Tibial nerve (tissue), 4 donors: ENCODE data around the gene QSOX1. TPM values are rescaled to one million over a fixed set of nuclear protein-coding genes. Genes with fewer than 3 reads are reported as not detected.

Source experiments
- DNase-seq, 2 donors: peaks; one replicate each; pipeline ENCODE4 v3.0.0-alpha.2; 2019; ENCODE audit warnings: low spot score in 2 of 2
- H3K27ac ChIP-seq, 4 donors: fragments of 200-600 bp; sonication (generic) in 3 of 4; one replicate each; pipeline ENCODE4 v1.5.1; 2017 to 2019; ENCODE audit warnings: mild to moderate bottlenecking in 1 of 4
- H3K27me3 ChIP-seq, 2 donors: fragments of 200-600 bp; sonication (generic) in 1 of 2; one replicate each; pipeline versions ENCODE4 v1.5.1 to v1.6.0; 2017 to 2019
- H3K36me3 ChIP-seq, 3 donors: fragments of 200-600 bp; sonication (generic); one replicate each; pipeline ENCODE4 v1.5.1; 2018 to 2019
- H3K4me1 ChIP-seq, 4 donors: fragments of 200-600 bp; sonication (generic) in 3 of 4; one replicate each; pipeline ENCODE4 v1.5.1; 2017 to 2019
- H3K4me3 ChIP-seq, 4 donors: fragments of 200-600 bp; sonication (generic) in 3 of 4; one replicate each; pipeline ENCODE4 v1.5.1; 2017 to 2019; ENCODE audit warnings: mild to moderate bottlenecking in 1 of 4, moderate library complexity in 1 of 4
- H3K9me3 ChIP-seq, 4 donors: fragments of 200-600 bp; sonication (generic) in 3 of 4; one replicate each; pipeline ENCODE4 v1.5.1; 2017 to 2019
- EP300 ChIP-seq, 2 donors: sonication (generic); formaldehyde crosslinking; IDR thresholded peaks; one replicate each; pipeline ENCODE4 v1.6.1; 2017; ENCODE audit warnings: antibody characterized with exemption in 2 of 2, mild to moderate bottlenecking in 1 of 2
- POLR2A ChIP-seq, 2 donors: fragments of 450-650 bp; IDR thresholded peaks; one replicate each; pipeline ENCODE4 v1.6.1; 2017; ENCODE audit warnings: antibody characterized with exemption in 2 of 2, mild to moderate bottlenecking in 2 of 2, moderate library complexity in 2 of 2
- WGBS, 2 donors: methylation state at CpG; one replicate each; pipeline ENCODE4 v1.1.5; 2018; 5-methylcytosine and 5-hydroxymethylcytosine counted together
- total RNA-seq, 4 donors: library from RNA; depleted of rRNA; stranded (reverse); fragments of >200 nt; gene quantifications; one replicate each; pipeline ENCODE4 v1.1.0, GENCODE V29; 2016
- TF ChIP-seq, protein P1 (sequence below), 5 experiments: fragments of 200-600 bp in 3 of 5; fragments of 450-650 bp in 2 of 5; sonication (generic) in 3 of 5; IDR thresholded peaks; one replicate each; pipeline ENCODE4 v1.5.1; 2016 to 2019; ENCODE audit warnings: antibody characterized with exemption in 5 of 5, mild to moderate bottlenecking in 3 of 5, moderate library complexity in 2 of 5

Gene QSOX1
- total RNA-seq, 4 donors from 2014 or later, result 41.0 to 55.5 (median 50.7) TPM

DNA sequence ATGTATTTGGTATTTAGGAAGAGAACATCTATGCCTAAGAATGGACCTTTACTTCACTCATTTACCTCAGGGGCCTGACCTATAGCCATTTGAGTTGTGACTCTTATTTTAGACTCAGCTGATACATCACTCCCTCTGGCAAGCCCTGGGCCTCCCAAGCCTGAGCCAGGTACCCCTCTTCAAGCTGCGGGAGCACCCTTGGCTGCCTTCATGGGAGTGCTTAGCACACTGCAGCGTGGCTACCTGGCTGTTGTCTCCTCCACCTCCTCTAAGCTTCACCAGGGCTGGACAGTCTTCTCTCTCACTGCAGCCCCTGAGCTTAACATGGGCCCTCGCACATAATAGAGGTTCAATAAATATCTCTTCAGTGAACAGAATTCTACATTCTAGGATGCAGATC, 51.9 kb downstream of the QSOX1 start:
- no peaks in the 10 kb centered on the region for H3K9me3 ChIP-seq
- no peak overlapping the region for H3K27ac ChIP-seq
- TF ChIP-seq, protein P1, sequence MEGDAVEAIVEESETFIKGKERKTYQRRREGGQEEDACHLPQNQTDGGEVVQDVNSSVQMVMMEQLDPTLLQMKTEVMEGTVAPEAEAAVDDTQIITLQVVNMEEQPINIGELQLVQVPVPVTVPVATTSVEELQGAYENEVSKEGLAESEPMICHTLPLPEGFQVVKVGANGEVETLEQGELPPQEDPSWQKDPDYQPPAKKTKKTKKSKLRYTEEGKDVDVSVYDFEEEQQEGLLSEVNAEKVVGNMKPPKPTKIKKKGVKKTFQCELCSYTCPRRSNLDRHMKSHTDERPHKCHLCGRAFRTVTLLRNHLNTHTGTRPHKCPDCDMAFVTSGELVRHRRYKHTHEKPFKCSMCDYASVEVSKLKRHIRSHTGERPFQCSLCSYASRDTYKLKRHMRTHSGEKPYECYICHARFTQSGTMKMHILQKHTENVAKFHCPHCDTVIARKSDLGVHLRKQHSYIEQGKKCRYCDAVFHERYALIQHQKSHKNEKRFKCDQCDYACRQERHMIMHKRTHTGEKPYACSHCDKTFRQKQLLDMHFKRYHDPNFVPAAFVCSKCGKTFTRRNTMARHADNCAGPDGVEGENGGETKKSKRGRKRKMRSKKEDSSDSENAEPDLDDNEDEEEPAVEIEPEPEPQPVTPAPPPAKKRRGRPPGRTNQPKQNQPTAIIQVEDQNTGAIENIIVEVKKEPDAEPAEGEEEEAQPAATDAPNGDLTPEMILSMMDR (IDR thresholded peaks at IDR 0.05), result no peak
- TF ChIP-seq EP300 (IDR thresholded peaks at IDR 0.05), result no peak
- TF ChIP-seq POLR2A (IDR thresholded peaks at IDR 0.05), result no peak
- H3K4me1 ChIP-seq, result no peaks in the 10 kb centered on the region
- WGBS, 2 donors, result 89 to 97% methylated on average over 3 of the region's 3 CpGs
- H3K36me3 ChIP-seq, result no peaks in the 10 kb centered on the region
- DNase-seq, result no peak
- no peak overlapping the region for H3K4me3 ChIP-seq
- no peaks in the 10 kb centered on the region for H3K27me3 ChIP-seq

- H3K27ac ChIP-seq, result no peak overlapping the region
- H3K4me1 ChIP-seq, result no peaks in the 10 kb centered on the region
- no peaks in the 10 kb centered on the region for H3K27me3 ChIP-seq
- no peak for TF ChIP-seq EP300 (IDR thresholded peaks at IDR 0.05)
- no peak for TF ChIP-seq POLR2A (IDR thresholded peaks at IDR 0.05)
- TF ChIP-seq, protein P1 (IDR thresholded peaks at IDR 0.05), result no peak
- H3K4me3 ChIP-seq, result no peak overlapping the region
- H3K36me3 ChIP-seq, result no peaks in the 10 kb centered on the region
- no peak for DNase-seq
- WGBS, 2 donors, result 74 to 82% methylated on average over 4 of the region's 4 CpGs
- H3K9me3 ChIP-seq, result no peaks in the 10 kb centered on the region
These were observed 53.6 kb downstream of the QSOX1 start for GRCh38 chr1:180208264-180208663.

GRCh38 chr1:180210008-180210620, 55.4 kb downstream of the QSOX1 start:
- 62 to 79% methylated on average over 4 of the region's 4 CpGs for WGBS, 2 donors
- no peaks in the 10 kb centered on the region for H3K27me3 ChIP-seq
- no peaks in the 10 kb centered on the region for H3K36me3 ChIP-seq
- no peak overlapping the region for H3K27ac ChIP-seq
- TF ChIP-seq, protein P1 (IDR thresholded peaks at IDR 0.05), result no peak
- TF ChIP-seq POLR2A (IDR thresholded peaks at IDR 0.05) (no peak), EP300 (IDR thresholded peaks at IDR 0.05) (no peak)
- H3K4me3 ChIP-seq, result no peak overlapping the region
- DNase-seq, result no peak
- H3K9me3 ChIP-seq, result no peaks in the 10 kb centered on the region
- no peaks in the 10 kb centered on the region for H3K4me1 ChIP-seq

- peaks cover 0 to 4% (median 0%) of the 10 kb centered on the region in 4 donors for H3K4me1 ChIP-seq
- no peaks in the 10 kb centered on the region for H3K36me3 ChIP-seq
- WGBS, 2 donors, result 90 to 93% methylated on average over 12 of the region's 12 CpGs
- TF ChIP-seq, protein P1 (IDR thresholded peaks at IDR 0.05), result no peak
- TF ChIP-seq POLR2A (IDR thresholded peaks at IDR 0.05) (no peak), EP300 (IDR thresholded peaks at IDR 0.05) (no peak)
- no peaks in the 10 kb centered on the region for H3K9me3 ChIP-seq
- no peaks in the 10 kb centered on the region for H3K27me3 ChIP-seq
- no peak overlapping the region for H3K27ac ChIP-seq
- no peak overlapping the region for H3K4me3 ChIP-seq
- no peak for DNase-seq
These were observed 56.6 kb downstream of the QSOX1 start for GRCh38 chr1:180211156-180211859.

- TF ChIP-seq POLR2A (IDR thresholded peaks at IDR 0.05) (no peak), EP300 (IDR thresholded peaks at IDR 0.05) (no peak)
- TF ChIP-seq, protein P1 (IDR thresholded peaks at IDR 0.05), result no peak
- Histone ChIP-seq H3K4me3 (no peak overlapping the region), H3K4me1 (peaks cover 0 to 4% (median 0%) of the 10 kb centered on the region in 4 donors), H3K27ac (no peak overlapping the region), H3K9me3 (no peaks in the 10 kb centered on the region), H3K27me3 (no peaks in the 10 kb centered on the region), H3K36me3 (no peaks in the 10 kb centered on the region)
- DNase-seq, result no peak
- WGBS, 2 donors, result 66 to 68% methylated on average over 8 of the region's 8 CpGs
These were observed 57.2 kb downstream of the QSOX1 start for GRCh38 chr1:180211860-180212229.
